Measurements from ENCODE around the gene SERINC2. TPM values are rescaled to one million over a fixed set of nuclear protein-coding genes. Genes with fewer than 3 reads are reported as not detected.
A peak's percentile ranks its signal among the peaks of the same experiment; 100 is the strongest.

Gene SERINC2
- total and polyA plus RNA-seq, 9 of the 15 experiments (the other 6 are each of a cell fraction or from before 2014, with no cell fraction given) = 0.07 to 1.2 (median 0.70) TPM; not detected in 2

DNA sequence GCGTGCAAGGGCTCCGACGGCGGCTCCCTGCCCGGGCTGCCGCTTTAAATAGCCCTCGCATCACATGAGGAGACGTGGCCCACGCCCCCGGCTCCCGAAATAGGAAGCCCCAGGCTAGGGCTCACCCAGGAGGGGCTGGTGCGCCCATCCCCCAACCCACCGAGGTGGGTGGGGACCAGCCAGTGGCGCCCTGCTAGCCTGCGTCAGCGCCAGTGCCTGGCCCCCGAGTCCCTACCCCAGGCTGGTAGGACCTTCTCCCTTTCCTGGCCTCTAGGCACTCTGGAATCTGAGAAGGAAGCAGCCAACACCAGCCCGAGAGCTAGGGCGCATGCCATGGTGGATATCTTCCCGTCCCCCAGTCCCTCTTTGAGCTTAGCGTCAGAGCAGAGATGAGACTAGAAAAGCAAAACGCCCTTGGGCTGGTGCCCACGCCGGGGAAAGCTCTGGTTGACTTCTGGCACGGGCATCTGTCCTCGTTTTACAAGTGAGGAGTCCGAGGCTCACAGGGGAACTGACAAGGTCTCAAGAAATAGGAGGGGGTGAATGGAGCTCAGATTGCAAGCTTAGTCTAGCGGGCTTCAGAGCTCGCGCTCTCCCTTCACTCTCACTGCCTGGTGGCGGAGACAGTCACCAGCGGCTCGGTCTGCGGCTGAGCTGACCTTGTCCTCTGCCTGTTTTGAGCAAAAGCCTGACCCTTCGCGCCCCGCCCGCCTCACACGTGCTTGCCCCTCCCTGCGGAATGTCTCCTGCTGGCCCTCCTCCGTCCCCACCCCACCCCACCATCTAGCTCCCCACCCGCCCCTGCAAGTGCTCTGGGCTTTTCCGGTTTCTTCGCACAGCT is 39.7 kb upstream of the SERINC2 start, which contains the start of gene FABP3 (continued):
- TF ChIP-seq, protein P1, sequence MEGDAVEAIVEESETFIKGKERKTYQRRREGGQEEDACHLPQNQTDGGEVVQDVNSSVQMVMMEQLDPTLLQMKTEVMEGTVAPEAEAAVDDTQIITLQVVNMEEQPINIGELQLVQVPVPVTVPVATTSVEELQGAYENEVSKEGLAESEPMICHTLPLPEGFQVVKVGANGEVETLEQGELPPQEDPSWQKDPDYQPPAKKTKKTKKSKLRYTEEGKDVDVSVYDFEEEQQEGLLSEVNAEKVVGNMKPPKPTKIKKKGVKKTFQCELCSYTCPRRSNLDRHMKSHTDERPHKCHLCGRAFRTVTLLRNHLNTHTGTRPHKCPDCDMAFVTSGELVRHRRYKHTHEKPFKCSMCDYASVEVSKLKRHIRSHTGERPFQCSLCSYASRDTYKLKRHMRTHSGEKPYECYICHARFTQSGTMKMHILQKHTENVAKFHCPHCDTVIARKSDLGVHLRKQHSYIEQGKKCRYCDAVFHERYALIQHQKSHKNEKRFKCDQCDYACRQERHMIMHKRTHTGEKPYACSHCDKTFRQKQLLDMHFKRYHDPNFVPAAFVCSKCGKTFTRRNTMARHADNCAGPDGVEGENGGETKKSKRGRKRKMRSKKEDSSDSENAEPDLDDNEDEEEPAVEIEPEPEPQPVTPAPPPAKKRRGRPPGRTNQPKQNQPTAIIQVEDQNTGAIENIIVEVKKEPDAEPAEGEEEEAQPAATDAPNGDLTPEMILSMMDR (IDR thresholded peaks at IDR 0.05 in 2 of 3, conservative IDR thresholded peaks at IDR 0.05 in 1 of 3; ENCODE audit: insufficient read depth in 2 of 3, low read depth in 1 of 3, low read length in 3 of 3) = 0 out of 6 replicates have a peak, but pooled peaks of 1 of the 3 experiments have one; percentile 6
- TF ChIP-seq FIP1L1 (IDR thresholded peaks at IDR 0.05; ENCODE audit: low read depth, low read length, poor library complexity, severe bottlenecking) (no peak), U2AF2 (optimal IDR thresholded peaks at IDR 0.05; ENCODE audit: low read depth, low read length) (no peak), ZNF584 (CRISPR knock-in tag; IDR thresholded peaks at IDR 0.05; ENCODE audit: low read depth) (no peak), MAZ (CRISPR knock-in tag; conservative IDR thresholded peaks at IDR 0.05 in 1 of 2, IDR thresholded peaks at IDR 0.05 in 1 of 2) (peak; percentile 83 to 89), NONO (IDR thresholded peaks at IDR 0.05; ENCODE audit: low read depth in 2 of 2, low read length in 1 of 2) (no peak), SMAD1 (IDR thresholded peaks at IDR 0.05; ENCODE audit: low read depth, low read length, partially characterized antibody) (no peak), ARNT (IDR thresholded peaks at IDR 0.05) (no peak), ZKSCAN3 (CRISPR knock-in tag; IDR thresholded peaks at IDR 0.05) (no peak), C11orf30 (IDR thresholded peaks at IDR 0.05; ENCODE audit: low read depth) (no peak), DPF2 (IDR thresholded peaks at IDR 0.05) (no peak), ZNF143 (CRISPR knock-in tag; IDR thresholded peaks at IDR 0.05) (no peak), TEAD1 (CRISPR knock-in tag; IDR thresholded peaks at IDR 0.05) (peak; percentile 93 to 96), TBL1XR1 (IDR thresholded peaks at IDR 0.05; ENCODE audit: low read length in 2 of 2) (no peak), ZNF75A (CRISPR knock-in tag; IDR thresholded peaks at IDR 0.05) (no peak), POU5F1 (IDR thresholded peaks at IDR 0.05; ENCODE audit: borderline replicate concordance, low read depth, low read length, partially characterized antibody) (no peak), BMI1 (IDR thresholded peaks at IDR 0.05; ENCODE audit: low read length) (no peak)
- TF ChIP-seq, protein P2, sequence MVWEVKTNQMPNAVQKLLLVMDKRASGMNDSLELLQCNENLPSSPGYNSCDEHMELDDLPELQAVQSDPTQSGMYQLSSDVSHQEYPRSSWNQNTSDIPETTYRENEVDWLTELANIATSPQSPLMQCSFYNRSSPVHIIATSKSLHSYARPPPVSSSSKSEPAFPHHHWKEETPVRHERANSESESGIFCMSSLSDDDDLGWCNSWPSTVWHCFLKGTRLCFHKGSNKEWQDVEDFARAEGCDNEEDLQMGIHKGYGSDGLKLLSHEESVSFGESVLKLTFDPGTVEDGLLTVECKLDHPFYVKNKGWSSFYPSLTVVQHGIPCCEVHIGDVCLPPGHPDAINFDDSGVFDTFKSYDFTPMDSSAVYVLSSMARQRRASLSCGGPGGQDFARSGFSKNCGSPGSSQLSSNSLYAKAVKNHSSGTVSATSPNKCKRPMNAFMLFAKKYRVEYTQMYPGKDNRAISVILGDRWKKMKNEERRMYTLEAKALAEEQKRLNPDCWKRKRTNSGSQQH (CRISPR knock-in tag; IDR thresholded peaks at IDR 0.05) = no peak
- TF ChIP-seq, protein P3, sequence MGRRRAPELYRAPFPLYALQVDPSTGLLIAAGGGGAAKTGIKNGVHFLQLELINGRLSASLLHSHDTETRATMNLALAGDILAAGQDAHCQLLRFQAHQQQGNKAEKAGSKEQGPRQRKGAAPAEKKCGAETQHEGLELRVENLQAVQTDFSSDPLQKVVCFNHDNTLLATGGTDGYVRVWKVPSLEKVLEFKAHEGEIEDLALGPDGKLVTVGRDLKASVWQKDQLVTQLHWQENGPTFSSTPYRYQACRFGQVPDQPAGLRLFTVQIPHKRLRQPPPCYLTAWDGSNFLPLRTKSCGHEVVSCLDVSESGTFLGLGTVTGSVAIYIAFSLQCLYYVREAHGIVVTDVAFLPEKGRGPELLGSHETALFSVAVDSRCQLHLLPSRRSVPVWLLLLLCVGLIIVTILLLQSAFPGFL (CRISPR knock-in tag; IDR thresholded peaks at IDR 0.05) = no peak
- TF ChIP-seq, protein P4, sequence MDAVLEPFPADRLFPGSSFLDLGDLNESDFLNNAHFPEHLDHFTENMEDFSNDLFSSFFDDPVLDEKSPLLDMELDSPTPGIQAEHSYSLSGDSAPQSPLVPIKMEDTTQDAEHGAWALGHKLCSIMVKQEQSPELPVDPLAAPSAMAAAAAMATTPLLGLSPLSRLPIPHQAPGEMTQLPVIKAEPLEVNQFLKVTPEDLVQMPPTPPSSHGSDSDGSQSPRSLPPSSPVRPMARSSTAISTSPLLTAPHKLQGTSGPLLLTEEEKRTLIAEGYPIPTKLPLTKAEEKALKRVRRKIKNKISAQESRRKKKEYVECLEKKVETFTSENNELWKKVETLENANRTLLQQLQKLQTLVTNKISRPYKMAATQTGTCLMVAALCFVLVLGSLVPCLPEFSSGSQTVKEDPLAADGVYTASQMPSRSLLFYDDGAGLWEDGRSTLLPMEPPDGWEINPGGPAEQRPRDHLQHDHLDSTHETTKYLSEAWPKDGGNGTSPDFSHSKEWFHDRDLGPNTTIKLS (IDR thresholded peaks at IDR 0.05; ENCODE audit: borderline replicate concordance, low read depth) = no peak
- TF ChIP-seq, protein P5, sequence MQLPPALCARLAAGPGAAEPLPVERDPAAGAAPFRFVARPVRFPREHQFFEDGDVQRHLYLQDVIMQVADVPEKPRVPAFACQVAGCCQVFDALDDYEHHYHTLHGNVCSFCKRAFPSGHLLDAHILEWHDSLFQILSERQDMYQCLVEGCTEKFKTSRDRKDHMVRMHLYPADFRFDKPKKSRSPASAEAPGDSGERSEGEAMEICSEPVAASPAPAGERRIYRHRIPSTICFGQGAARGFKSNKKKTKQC (CRISPR knock-in tag; IDR thresholded peaks at IDR 0.05) = no peak

Measured in K562 (cell line).